PC-3 (cell line): Measurements from ENCODE around the gene ZBTB7C. TPM values are rescaled to one million over a fixed set of nuclear protein-coding genes. Genes with fewer than 3 reads are reported as not detected.

ENCODE experiments used
- ATAC-seq: fragments of 200-7000 bp; cut with Tn5 transposase; 2 replicates; pipeline ENCODE4 v1.9.1; 2020; ENCODE audit warnings: mild to moderate bottlenecking, moderate library complexity
- BruUV-seq: library from RNA; stranded (reverse); fragments of 400-500 nt; replicated peaks from 2 replicates; lab custom pipeline; 2021; lab: Mats Ljungman, UMichigan
- CTCF ChIA-PET: fragments of 300-600 bp; sonication (Branson Sonifier 250); formaldehyde crosslinking; loops from one replicate; lab custom pipeline; 2022; ENCODE audit warnings: antibody characterized with exemption; lab: Charles Lee
- POLR2A ChIA-PET: fragments of 300-600 bp; sonication (Branson Sonifier 250); formaldehyde crosslinking; loops from one replicate; lab custom pipeline; 2022; ENCODE audit warnings: antibody characterized with exemption; ENCODE audit not compliant: unreplicated experiment; lab: Charles Lee
- DNase-seq: peaks from one replicate; pipeline ENCODE4 v3.0.0-alpha.2; 2015
- H2AFZ ChIP-seq: fragments of 300-600 bp; sonication (generic); 2 replicates; pipeline ENCODE4 v1.6.0; 2016; ENCODE audit warnings: antibody characterized with exemption, low read length
- H3F3A ChIP-seq: fragments of 300-600 bp; sonication (generic); one replicate; pipeline ENCODE4 v1.6.0; 2017; ENCODE audit warnings: antibody characterized with exemption, low read length, control low read depth, mild to moderate bottlenecking; ENCODE audit not compliant: unreplicated experiment
- H3K27ac ChIP-seq: fragments of 300-600 bp; sonication (generic); 2 replicates; pipeline ENCODE4 v1.5.1; 2016; ENCODE audit warnings: mild to moderate bottlenecking, low read length
- H3K27me3 ChIP-seq: fragments of 300-600 bp; sonication (generic); 2 replicates; pipeline ENCODE4 v1.6.1; 2016; ENCODE audit warnings: low read length, mixed read lengths
- H3K36me3 ChIP-seq: fragments of 300-600 bp; sonication (generic); 2 replicates; pipeline ENCODE4 v1.6.1; 2016; ENCODE audit warnings: low read depth, mixed run types, low read length, mixed read lengths
- H3K4me1 ChIP-seq: fragments of 300-600 bp; sonication (generic); 2 replicates; pipeline ENCODE4 v1.5.1; 2016; ENCODE audit warnings: low read length; ENCODE audit not compliant: insufficient read depth
- H3K4me2 ChIP-seq: fragments of 300-600 bp; sonication (generic); 2 replicates; pipeline ENCODE4 v1.6.0; 2016; ENCODE audit warnings: low read length
- H3K4me3 ChIP-seq: fragments of 300-600 bp; sonication (generic); 2 replicates; pipeline ENCODE4 v1.5.1; 2016; ENCODE audit warnings: mild to moderate bottlenecking, low read length, mixed read lengths
- H3K79me2 ChIP-seq: fragments of 300-600 bp; sonication (generic); 2 replicates; pipeline ENCODE4 v1.6.1; 2017; ENCODE audit warnings: low read length, mixed read lengths
- H3K9ac ChIP-seq: fragments of 300-600 bp; sonication (generic); 2 replicates; pipeline ENCODE4 v1.6.0; 2016; ENCODE audit warnings: mild to moderate bottlenecking, low read length
- H3K9me2 ChIP-seq: fragments of 300-600 bp; sonication (generic); replicated peaks from 2 replicates; pipeline ENCODE4 v1.6.1; 2016; ENCODE audit warnings: mixed run types, low read length, mixed read lengths
- H3K9me3 ChIP-seq: fragments of 300-600 bp; sonication (generic); 2 replicates; pipeline ENCODE4 v1.6.1; 2016; ENCODE audit warnings: low read length, mixed read lengths
- H4K20me1 ChIP-seq: fragments of 300-600 bp; sonication (generic); 2 replicates; pipeline ENCODE4 v1.6.1; 2016; ENCODE audit warnings: low read length, mixed read lengths
- EZH2 ChIP-seq: fragments of 300-600 bp; sonication (generic); IDR thresholded peaks from one replicate; pipeline ENCODE4 v1.6.1; 2017; ENCODE audit warnings: antibody characterized with exemption, mild to moderate bottlenecking, low read length; ENCODE audit not compliant: unreplicated experiment
- EZH2phosphoT487 ChIP-seq: fragments of 300-600 bp; sonication (generic); IDR thresholded peaks from 2 replicates; pipeline ENCODE4 v1.6.1; 2018; ENCODE audit warnings: mild to moderate bottlenecking, antibody characterized with exemption, low read length, borderline replicate concordance
- intact Hi-C: fragments of 100-400 bp; cut with micrococcal nuclease; formaldehyde crosslinking; loops from 2 replicates; pipeline ENCODE4 v1.9.0; 2023
- total RNA-seq: library from RNA; depleted of rRNA; stranded (reverse); fragments of >200 nt; gene quantifications from 2 replicates; pipeline ENCODE4 v1.2.3, GENCODE V29; 2014
- TF ChIP-seq, protein P1 (sequence below): fragments of 300-600 bp; sonication (generic); conservative IDR thresholded peaks from 2 replicates; pipeline ENCODE4 v1.5.1; 2017; ENCODE audit warnings: antibody characterized with exemption, low read depth, mild to moderate bottlenecking, low read length

Gene ZBTB7C
- total RNA-seq, 1 experiment from 2014 or later = 1.3 TPM

DNA sequence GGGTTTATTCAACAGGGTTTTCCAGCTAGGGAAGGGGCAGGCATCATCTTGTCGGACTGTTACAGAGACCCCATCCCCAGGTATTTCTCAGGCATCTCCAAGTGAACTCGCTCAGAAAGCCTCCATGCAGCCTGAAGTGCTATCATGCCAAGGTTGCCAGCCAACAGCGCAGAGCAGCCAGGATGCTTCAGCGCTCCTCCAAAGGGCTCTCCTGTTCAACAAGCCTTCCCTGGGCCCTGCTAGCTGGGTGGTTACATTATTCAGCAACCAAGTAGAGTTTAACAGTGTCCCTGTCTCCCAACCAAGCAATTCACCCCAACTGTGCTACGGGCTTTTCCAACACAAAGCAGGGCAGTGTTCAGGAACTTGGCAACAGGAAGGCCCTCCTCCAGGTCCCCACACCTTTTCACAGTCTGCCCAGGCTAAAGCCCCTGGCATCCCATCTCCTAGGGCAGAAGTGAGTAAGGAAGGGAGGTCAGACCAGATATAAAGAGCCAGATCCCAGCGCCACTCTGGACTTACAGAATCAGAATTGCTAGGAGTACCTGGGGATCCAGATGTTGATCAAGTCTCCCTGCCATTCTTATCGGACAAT is 52.9 kb downstream of the ZBTB7C start:
- H3F3A ChIP-seq = no peaks in the 10 kb centered on the region
- no peaks in the 10 kb centered on the region for H3K9me3 ChIP-seq
- H3K9ac ChIP-seq = no peak overlapping the region
- DNase-seq (no peak), ATAC-seq (no peak)
- POLR2A ChIA-PET = no interaction called here
- no peaks in the 10 kb centered on the region for H3K4me1 ChIP-seq
- BruUV-seq = no TSS peak
- H2AFZ ChIP-seq = no peak overlapping the region
- H3K4me3 ChIP-seq = no peak overlapping the region
- TF ChIP-seq EZH2 = no peak
- TF ChIP-seq, protein P1, sequence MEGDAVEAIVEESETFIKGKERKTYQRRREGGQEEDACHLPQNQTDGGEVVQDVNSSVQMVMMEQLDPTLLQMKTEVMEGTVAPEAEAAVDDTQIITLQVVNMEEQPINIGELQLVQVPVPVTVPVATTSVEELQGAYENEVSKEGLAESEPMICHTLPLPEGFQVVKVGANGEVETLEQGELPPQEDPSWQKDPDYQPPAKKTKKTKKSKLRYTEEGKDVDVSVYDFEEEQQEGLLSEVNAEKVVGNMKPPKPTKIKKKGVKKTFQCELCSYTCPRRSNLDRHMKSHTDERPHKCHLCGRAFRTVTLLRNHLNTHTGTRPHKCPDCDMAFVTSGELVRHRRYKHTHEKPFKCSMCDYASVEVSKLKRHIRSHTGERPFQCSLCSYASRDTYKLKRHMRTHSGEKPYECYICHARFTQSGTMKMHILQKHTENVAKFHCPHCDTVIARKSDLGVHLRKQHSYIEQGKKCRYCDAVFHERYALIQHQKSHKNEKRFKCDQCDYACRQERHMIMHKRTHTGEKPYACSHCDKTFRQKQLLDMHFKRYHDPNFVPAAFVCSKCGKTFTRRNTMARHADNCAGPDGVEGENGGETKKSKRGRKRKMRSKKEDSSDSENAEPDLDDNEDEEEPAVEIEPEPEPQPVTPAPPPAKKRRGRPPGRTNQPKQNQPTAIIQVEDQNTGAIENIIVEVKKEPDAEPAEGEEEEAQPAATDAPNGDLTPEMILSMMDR = no peak
- no peak for TF ChIP-seq EZH2phosphoT487
- H3K36me3 ChIP-seq = no peaks in the 10 kb centered on the region
- H4K20me1 ChIP-seq = no peaks in the 10 kb centered on the region
- CTCF ChIA-PET = no interaction called here
- H3K4me2 ChIP-seq = no peak overlapping the region
- intact Hi-C loops = no loop called here
- no peaks in the 10 kb centered on the region for H3K9me2 ChIP-seq
- H3K79me2 ChIP-seq = no peaks in the 10 kb centered on the region
- H3K27me3 ChIP-seq = no peaks in the 10 kb centered on the region
- H3K27ac ChIP-seq = no peak overlapping the region

- ATAC-seq = no peak
- no peaks in the 10 kb centered on the region for H3K79me2 ChIP-seq
- no peaks in the 10 kb centered on the region for H3K36me3 ChIP-seq
- TF ChIP-seq EZH2phosphoT487 (no peak), EZH2 (no peak)
- TF ChIP-seq, protein P1 = no peak
- H3K4me2 ChIP-seq = no peak overlapping the region
- ChIA-PET POLR2A (no interaction called here), CTCF (no interaction called here)
- H3K9me3 ChIP-seq = no peaks in the 10 kb centered on the region
- no peak overlapping the region for H3K4me3 ChIP-seq
- no peaks in the 10 kb centered on the region for H4K20me1 ChIP-seq
- H3K4me1 ChIP-seq = no peaks in the 10 kb centered on the region
- H3F3A ChIP-seq = no peaks in the 10 kb centered on the region
- BruUV-seq = no TSS peak
- intact Hi-C loops = no loop called here
- H3K9ac ChIP-seq = no peak overlapping the region
- H3K27ac ChIP-seq = no peak overlapping the region
- H3K27me3 ChIP-seq = no peaks in the 10 kb centered on the region
- H3K9me2 ChIP-seq = no peaks in the 10 kb centered on the region
- no peak overlapping the region for H2AFZ ChIP-seq
- no peak for DNase-seq
Measured at GRCh38 chr18:48355276-48356115, 53.7 kb downstream of the ZBTB7C start.

GRCh38 chr18:48354746-48355260 is 54.4 kb downstream of the ZBTB7C start:
- H3K4me2 ChIP-seq = no peak overlapping the region
- H3K4me3 ChIP-seq = no peak overlapping the region
- no peak overlapping the region for H3K27ac ChIP-seq
- no peak for DNase-seq
- H2AFZ ChIP-seq = no peak overlapping the region
- CTCF ChIA-PET = no interaction called here
- H3K9me3 ChIP-seq = no peaks in the 10 kb centered on the region
- intact Hi-C loops = no loop called here
- TF ChIP-seq EZH2phosphoT487 (no peak), EZH2 (no peak)
- TF ChIP-seq, protein P1 = no peak
- BruUV-seq = no TSS peak
- H3K9me2 ChIP-seq = no peaks in the 10 kb centered on the region
- H3K4me1 ChIP-seq = no peaks in the 10 kb centered on the region
- no peaks in the 10 kb centered on the region for H4K20me1 ChIP-seq
- POLR2A ChIA-PET = no interaction called here
- no peaks in the 10 kb centered on the region for H3K36me3 ChIP-seq
- H3F3A ChIP-seq = no peaks in the 10 kb centered on the region
- no peak overlapping the region for H3K9ac ChIP-seq
- H3K79me2 ChIP-seq = no peaks in the 10 kb centered on the region
- H3K27me3 ChIP-seq = no peaks in the 10 kb centered on the region
- no peak for ATAC-seq
